ENCODE measurements around the gene G0S2. TPM values are rescaled to one million over a fixed set of nuclear protein-coding genes. Genes with fewer than 3 reads are reported as not detected.

G0S2 gene
- total RNA-seq, 2 donors from 2014 or later: 11.0 to 83.5 TPM

GRCh38 chr1:209662879-209663327, 12.3 kb upstream of the G0S2 start:
- Histone ChIP-seq H3K27me3 (replicated peaks; ENCODE audit: insufficient read depth) (no peaks in the 10 kb centered on the region), H3K4me3 (no peak overlapping the region), H3K36me3 (no peaks in the 10 kb centered on the region), H3K9me3 (no peaks in the 10 kb centered on the region), H3K4me1 (ENCODE audit: control insufficient read depth in 1 of 2, low read depth in 2 of 2) (no peaks in the 10 kb centered on the region), H3K27ac (no peak overlapping the region)
- TF ChIP-seq CTCF (IDR thresholded peaks at IDR 0.05): no peak
- DNase-seq (ENCODE audit: low spot score) (no peak), ATAC-seq (ENCODE audit: insufficient number of reproducible peaks, low FRiP score, low read depth) (no peak)

DNA sequence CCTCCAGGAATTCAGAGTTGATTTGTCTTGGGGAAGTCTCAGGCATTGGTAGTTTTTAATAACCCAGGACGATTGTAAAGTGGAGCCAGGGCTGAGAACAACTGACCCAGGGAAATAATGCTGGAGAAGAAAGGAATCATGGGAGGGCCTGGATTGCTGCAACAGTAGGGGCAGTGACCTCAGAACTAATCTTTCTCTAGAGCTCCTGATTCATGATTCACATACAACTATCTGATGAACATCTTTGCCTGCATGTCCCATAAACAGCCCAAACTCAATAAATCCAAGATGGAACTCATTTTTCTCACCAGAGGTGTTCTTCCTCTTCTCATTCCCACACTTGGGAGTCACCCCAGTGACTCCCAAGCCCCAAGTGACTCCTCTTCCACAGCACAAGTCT, 8.1 kb upstream of the G0S2 start:
- H3K27ac ChIP-seq: no peak overlapping the region
- no peak for ATAC-seq (ENCODE audit: insufficient number of reproducible peaks, low FRiP score, low read depth)
- H3K27me3 ChIP-seq (replicated peaks; ENCODE audit: insufficient read depth): no peaks in the 10 kb centered on the region
- no peak for TF ChIP-seq CTCF (IDR thresholded peaks at IDR 0.05)
- H3K4me1 ChIP-seq (ENCODE audit: control insufficient read depth in 1 of 2, low read depth in 2 of 2): no peaks in the 10 kb centered on the region
- no peaks in the 10 kb centered on the region for H3K9me3 ChIP-seq
- no peaks in the 10 kb centered on the region for H3K36me3 ChIP-seq
- DNase-seq (ENCODE audit: low spot score): no peak
- H3K4me3 ChIP-seq: no peak overlapping the region

GRCh38 chr1:209667708-209668107, 7.5 kb upstream of the G0S2 start:
- H3K9me3 ChIP-seq: no peaks in the 10 kb centered on the region
- no peak overlapping the region for H3K27ac ChIP-seq
- H3K4me3 ChIP-seq: no peak overlapping the region
- DNase-seq (ENCODE audit: low spot score) (no peak), ATAC-seq (ENCODE audit: insufficient number of reproducible peaks, low FRiP score, low read depth) (no peak)
- H3K4me1 ChIP-seq (ENCODE audit: control insufficient read depth in 1 of 2, low read depth in 2 of 2): no peaks in the 10 kb centered on the region
- H3K36me3 ChIP-seq: no peaks in the 10 kb centered on the region
- TF ChIP-seq CTCF (IDR thresholded peaks at IDR 0.05): no peak
- H3K27me3 ChIP-seq (replicated peaks; ENCODE audit: insufficient read depth): no peaks in the 10 kb centered on the region

GRCh38 chr1:209670441-209671082, 4.7 kb upstream of the G0S2 start:
- Histone ChIP-seq H3K36me3 (no peaks in the 10 kb centered on the region), H3K27ac (no peak overlapping the region), H3K4me1 (ENCODE audit: control insufficient read depth in 1 of 2, low read depth in 2 of 2) (peaks cover 5 to 8% of the 10 kb centered on the region in 2 donors), H3K9me3 (no peaks in the 10 kb centered on the region), H3K27me3 (replicated peaks; ENCODE audit: insufficient read depth) (no peaks in the 10 kb centered on the region), H3K4me3 (no peak overlapping the region)
- DNase-seq (ENCODE audit: low spot score): no peak
- ATAC-seq (ENCODE audit: insufficient number of reproducible peaks, low FRiP score, low read depth): no peak
- no peak for TF ChIP-seq CTCF (IDR thresholded peaks at IDR 0.05)

GRCh38 chr1:209672705-209673630, 2.2 kb upstream of the G0S2 start:
- no peak for TF ChIP-seq CTCF (IDR thresholded peaks at IDR 0.05)
- H3K27me3 ChIP-seq (replicated peaks; ENCODE audit: insufficient read depth): no peaks in the 10 kb centered on the region
- no peaks in the 10 kb centered on the region for H3K36me3 ChIP-seq
- no peaks in the 10 kb centered on the region for H3K9me3 ChIP-seq
- ATAC-seq (ENCODE audit: insufficient number of reproducible peaks, low FRiP score, low read depth) (peak; percentile 15), DNase-seq (ENCODE audit: low spot score) (no peak)
- no peak overlapping the region for H3K4me3 ChIP-seq
- H3K4me1 ChIP-seq (ENCODE audit: control insufficient read depth in 1 of 2, low read depth in 2 of 2): peaks cover 11 to 14% of the 10 kb centered on the region in 2 donors
- H3K27ac ChIP-seq: no peak overlapping the region
